Esophagus (tissue), 2 donors: ENCODE results near the gene GBP4. TPM values are rescaled to one million over a fixed set of nuclear protein-coding genes. Genes with fewer than 3 reads are reported as not detected.
"Not testable (repeated sequence)": the region's sequence is repeated elsewhere in the genome, so short reads cannot be mapped to it uniquely, and the experiment has no call there.

Source experiments
- H3K27ac ChIP-seq, 2 donors: one replicate each; pipeline ENCODE4 v1.5.1; 2013; ENCODE audit warnings: low read depth in 2 of 2, mild to moderate bottlenecking in 2 of 2, inconsistent platforms in 1 of 2, low read length in 1 of 2, moderate library complexity in 1 of 2
- H3K27me3 ChIP-seq, 2 donors: one replicate each; pipeline ENCODE4 v1.6.1; 2013; ENCODE audit warnings: low read length in 2 of 2, control low read depth in 1 of 2, mild to moderate bottlenecking in 1 of 2; ENCODE audit not compliant: insufficient read depth in 2 of 2, control insufficient read depth in 1 of 2
- H3K36me3 ChIP-seq, 2 donors: one replicate each; pipeline ENCODE4 v1.6.1; 2013; ENCODE audit warnings: low read length in 1 of 2; ENCODE audit not compliant: control insufficient read depth in 2 of 2, insufficient read depth in 2 of 2
- H3K4me1 ChIP-seq, 2 donors: one replicate each; pipeline ENCODE4 v1.6.1; 2013; ENCODE audit warnings: low read length in 1 of 2; ENCODE audit not compliant: control insufficient read depth in 2 of 2, insufficient read depth in 2 of 2
- H3K4me3 ChIP-seq, 2 donors: one replicate each; pipeline ENCODE4 v1.5.1; 2013; ENCODE audit warnings: low read length in 2 of 2, mild to moderate bottlenecking in 2 of 2, low read depth in 1 of 2, moderate library complexity in 1 of 2
- H3K9me3 ChIP-seq, 2 donors: one replicate each; pipeline ENCODE4 v1.6.1; 2013; ENCODE audit warnings: mild to moderate bottlenecking in 2 of 2, low read depth in 1 of 2, low read length in 1 of 2, moderate library complexity in 1 of 2; ENCODE audit not compliant: control insufficient read depth in 2 of 2, insufficient read depth in 1 of 2
- WGBS, 2 donors: extraction: QIAGEN DNeasy Blood & Tissue Kit; methylation state at CpG; one replicate each; pipeline ENCODE4 v1.1.7; 2013; 5-methylcytosine and 5-hydroxymethylcytosine counted together
- polyA plus RNA-seq, 2 donors: library from polyadenylated mRNA; stranded (reverse); fragments of 200-250 nt; gene quantifications; one replicate each; pipeline ENCODE4 v1.2.3, GENCODE V29; 2013
- donor health status: healthy with polysubstance abuse.
- donor health status: Bipolar disorder and iron deficiency.

The GBP4 gene, protein sequence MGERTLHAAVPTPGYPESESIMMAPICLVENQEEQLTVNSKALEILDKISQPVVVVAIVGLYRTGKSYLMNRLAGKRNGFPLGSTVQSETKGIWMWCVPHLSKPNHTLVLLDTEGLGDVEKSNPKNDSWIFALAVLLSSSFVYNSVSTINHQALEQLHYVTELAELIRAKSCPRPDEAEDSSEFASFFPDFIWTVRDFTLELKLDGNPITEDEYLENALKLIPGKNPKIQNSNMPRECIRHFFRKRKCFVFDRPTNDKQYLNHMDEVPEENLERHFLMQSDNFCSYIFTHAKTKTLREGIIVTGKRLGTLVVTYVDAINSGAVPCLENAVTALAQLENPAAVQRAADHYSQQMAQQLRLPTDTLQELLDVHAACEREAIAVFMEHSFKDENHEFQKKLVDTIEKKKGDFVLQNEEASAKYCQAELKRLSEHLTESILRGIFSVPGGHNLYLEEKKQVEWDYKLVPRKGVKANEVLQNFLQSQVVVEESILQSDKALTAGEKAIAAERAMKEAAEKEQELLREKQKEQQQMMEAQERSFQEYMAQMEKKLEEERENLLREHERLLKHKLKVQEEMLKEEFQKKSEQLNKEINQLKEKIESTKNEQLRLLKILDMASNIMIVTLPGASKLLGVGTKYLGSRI
- polyA plus RNA-seq: 1 to 10 TPM; 3.5 to 3.9 TPM

DNA sequence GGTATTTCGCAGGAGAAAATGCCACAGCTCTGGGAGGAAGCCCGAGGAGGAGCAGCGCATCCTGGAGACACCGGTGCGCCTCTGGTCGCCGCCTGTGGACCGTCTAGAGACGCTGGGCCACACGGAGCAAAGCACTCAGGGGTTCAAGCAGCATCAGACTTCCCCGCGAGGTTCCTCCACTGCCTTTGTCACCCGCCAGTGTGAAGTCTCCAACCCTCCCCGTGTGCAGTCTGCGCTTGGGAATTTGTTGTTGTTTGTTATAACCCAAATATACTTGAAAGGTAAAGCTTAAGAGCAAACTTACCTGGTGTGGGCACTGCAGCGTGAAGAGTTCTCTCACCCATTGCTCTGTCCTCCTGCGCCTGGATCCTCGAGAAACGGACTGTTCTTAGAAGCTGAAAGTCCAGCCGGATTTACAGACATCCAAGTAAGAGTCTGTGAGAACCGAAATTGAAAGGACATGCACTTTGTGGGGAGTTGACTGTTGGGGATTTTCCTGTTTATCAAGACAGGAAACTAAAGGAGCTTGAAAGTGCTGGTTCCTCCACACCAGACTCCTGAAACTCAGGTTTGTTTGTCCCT lies at the start of gene GBP4:
GBP4 (minus strand) TSS at position 452 of the 582 bp plus-strand sequence; CDS start at position 344, 108 bp downstream.
- no peaks in the 10 kb centered on the region for H3K27me3 ChIP-seq
- H3K9me3 ChIP-seq: no peaks in the 10 kb centered on the region
- no peaks in the 10 kb centered on the region for H3K36me3 ChIP-seq
- peak within 1 kb of the TSS; percentile 71 to 72 for H3K27ac ChIP-seq
- peak within 1 kb of the TSS; percentile 62 to 65 for H3K4me3 ChIP-seq
- WGBS, 2 donors: 13 to 15% methylated on average over 21 of the region's 21 CpGs
- H3K4me1 ChIP-seq: no peaks in the 10 kb centered on the region

DNA sequence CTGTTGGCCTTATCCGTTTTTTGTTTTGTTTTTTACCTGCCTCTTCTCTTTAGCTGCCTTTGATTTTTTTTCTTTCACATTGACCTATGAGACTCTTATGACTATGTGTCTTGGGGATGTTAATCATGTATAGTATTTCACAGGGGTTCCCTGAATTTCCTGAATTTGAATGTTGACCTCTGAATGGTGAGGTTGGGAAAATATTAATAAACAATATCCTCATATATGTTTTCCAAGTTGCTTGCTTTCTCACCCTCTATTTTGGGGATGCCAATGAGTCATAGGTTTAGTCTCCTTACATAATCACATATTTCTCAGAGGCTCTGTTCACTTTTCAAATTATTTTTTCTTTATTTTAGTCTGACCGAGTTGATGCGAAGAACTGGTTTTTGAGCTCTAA lies 44.3 kb upstream of the GBP4 start:
- H3K4me1 ChIP-seq: no peaks in the 10 kb centered on the region
- H3K27me3 ChIP-seq: no peaks in the 10 kb centered on the region
- no peak overlapping the region for H3K4me3 ChIP-seq
- WGBS, 2 donors: 88 to 91% methylated on average over 3 of the region's 3 CpGs
- no peaks in the 10 kb centered on the region for H3K36me3 ChIP-seq
- H3K9me3 ChIP-seq: no peaks in the 10 kb centered on the region
- H3K27ac ChIP-seq: no peak overlapping the region

DNA sequence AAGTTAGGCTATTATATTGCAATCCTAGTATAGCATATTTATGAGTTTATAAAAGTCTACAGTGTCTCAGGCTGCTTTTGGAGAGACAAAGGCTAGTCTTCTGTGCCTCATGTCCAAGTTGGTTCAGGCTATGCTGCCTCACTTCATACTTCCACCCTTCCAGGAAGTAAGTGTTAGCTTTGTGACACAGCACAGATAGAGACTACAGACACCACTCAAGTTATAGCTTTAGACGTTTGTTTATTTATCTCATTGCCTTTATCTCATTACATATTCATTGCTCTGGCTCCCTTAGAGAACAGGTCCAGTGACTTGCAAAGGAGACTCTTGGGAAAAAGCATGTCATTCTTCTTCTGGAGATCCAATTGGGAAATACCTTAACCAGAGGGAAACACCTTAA lies 22.6 kb upstream of the GBP4 start:
- WGBS, 2 donors: 29 to 55% methylated on average over 1 of the region's 1 CpG
- no peak overlapping the region for H3K4me3 ChIP-seq
- H3K27ac ChIP-seq: no peak overlapping the region
- H3K4me1 ChIP-seq: no peaks in the 10 kb centered on the region
- H3K27me3 ChIP-seq: no peaks in the 10 kb centered on the region
- no peaks in the 10 kb centered on the region for H3K36me3 ChIP-seq
- H3K9me3 ChIP-seq: no peaks in the 10 kb centered on the region

DNA sequence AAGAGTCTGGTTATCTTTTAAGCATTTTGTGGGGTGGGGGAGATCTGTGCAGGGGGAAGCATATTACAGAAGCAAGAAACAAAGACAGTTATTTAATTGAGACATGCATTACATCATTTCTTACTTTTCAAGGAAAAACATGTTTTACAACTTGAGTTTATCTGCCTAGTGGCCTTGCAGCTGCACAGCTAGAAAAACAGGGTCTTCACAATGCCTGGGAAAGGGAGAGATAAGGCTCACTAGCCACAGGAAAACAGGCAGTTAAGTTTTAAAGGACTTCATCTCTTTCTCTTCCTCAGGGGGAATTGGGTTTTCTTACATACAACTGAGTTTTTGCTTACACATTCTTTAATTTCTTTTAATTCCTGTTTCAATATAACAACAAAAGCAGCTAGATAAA lies 21.1 kb upstream of the GBP4 start:
- not testable (repeated sequence) for H3K4me3 ChIP-seq, H3K27ac ChIP-seq, H3K4me1 ChIP-seq, H3K9me3 ChIP-seq, H3K27me3 ChIP-seq, H3K36me3 ChIP-seq

DNA sequence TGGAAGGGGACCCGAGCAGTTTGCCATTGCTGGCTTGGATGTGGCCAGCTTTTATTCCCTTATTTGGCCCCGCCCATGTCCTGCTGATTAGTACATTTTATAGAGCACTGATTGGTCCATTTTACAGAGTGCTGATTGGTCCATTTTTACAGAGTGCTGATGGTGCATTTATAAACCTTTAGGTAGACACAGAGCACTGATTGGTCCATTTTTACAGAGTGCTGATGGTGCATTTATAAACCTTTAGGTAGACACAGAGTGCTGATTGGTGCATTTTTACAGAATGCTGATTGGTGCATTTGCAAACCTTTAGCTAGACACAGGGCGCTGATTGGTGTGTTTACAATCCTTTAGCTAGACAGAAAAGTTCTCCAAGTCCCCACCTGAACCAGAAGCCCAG lies 20.2 kb upstream of the GBP4 start:
- H3K36me3 ChIP-seq, H3K27ac ChIP-seq, H3K4me1 ChIP-seq, H3K27me3 ChIP-seq, H3K4me3 ChIP-seq, H3K9me3 ChIP-seq: not testable (repeated sequence)
- 83 to 86% methylated on average over 3 of the region's 3 CpGs for WGBS, 2 donors

DNA sequence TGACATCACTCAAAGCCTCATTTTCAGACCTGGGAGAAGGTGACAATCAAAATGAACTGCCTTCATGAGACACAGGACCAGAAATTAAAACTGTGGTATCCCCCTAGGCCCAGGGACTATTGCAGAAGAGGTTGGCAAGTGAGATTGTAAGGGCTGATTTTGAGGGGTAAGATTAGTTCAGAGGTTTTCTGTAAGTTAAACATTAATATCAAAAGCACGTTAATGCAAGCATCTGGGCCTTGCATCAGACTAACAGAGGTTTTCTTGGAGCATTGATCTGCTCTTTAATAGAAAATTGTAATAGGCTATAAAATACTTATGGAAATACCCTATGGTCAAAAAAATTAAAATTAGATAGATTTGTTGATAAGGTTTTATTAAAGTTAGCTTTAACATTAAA lies 14.6 kb upstream of the GBP4 start:
- H3K4me3 ChIP-seq: no peak overlapping the region
- 65 to 85% methylated on average over 1 of the region's 1 CpG for WGBS, 2 donors
- no peaks in the 10 kb centered on the region for H3K27me3 ChIP-seq
- H3K27ac ChIP-seq: no peak overlapping the region
- H3K36me3 ChIP-seq: no peaks in the 10 kb centered on the region
- H3K4me1 ChIP-seq: no peaks in the 10 kb centered on the region
- H3K9me3 ChIP-seq: no peaks in the 10 kb centered on the region

DNA sequence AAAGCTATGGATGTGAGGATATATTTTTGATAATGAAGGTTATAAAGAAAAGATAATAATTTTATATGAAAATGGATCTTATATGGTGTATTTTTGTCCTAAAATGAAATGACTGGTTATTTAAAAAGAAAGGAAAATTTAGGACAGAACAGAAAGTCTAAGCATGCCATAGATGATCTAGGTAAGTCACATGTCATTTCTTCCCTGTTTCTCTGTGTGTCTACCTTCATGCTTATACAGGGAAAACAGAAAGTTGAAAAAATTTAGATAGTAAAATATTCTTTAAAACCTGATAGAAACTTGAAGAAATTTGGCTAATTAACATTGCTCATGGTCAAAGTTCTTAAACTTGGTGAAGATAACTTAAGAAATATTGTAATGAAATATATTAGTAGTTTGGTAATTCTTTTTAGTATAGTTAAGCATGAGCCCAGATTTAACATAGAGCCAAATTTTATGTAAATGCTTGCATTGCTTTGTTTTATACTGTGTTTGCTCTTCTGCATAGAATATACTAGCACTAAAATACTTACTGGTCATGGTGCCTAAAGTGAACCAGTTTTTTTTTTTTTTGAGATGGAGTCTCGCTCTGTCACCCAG lies 12.4 kb upstream of the GBP4 start:
- no peaks in the 10 kb centered on the region for H3K9me3 ChIP-seq
- 79 to 93% methylated on average over 1 of the region's 1 CpG for WGBS, 2 donors
- H3K4me1 ChIP-seq: no peaks in the 10 kb centered on the region
- H3K27ac ChIP-seq: no peak overlapping the region
- no peaks in the 10 kb centered on the region for H3K36me3 ChIP-seq
- no peak overlapping the region for H3K4me3 ChIP-seq
- no peaks in the 10 kb centered on the region for H3K27me3 ChIP-seq

DNA sequence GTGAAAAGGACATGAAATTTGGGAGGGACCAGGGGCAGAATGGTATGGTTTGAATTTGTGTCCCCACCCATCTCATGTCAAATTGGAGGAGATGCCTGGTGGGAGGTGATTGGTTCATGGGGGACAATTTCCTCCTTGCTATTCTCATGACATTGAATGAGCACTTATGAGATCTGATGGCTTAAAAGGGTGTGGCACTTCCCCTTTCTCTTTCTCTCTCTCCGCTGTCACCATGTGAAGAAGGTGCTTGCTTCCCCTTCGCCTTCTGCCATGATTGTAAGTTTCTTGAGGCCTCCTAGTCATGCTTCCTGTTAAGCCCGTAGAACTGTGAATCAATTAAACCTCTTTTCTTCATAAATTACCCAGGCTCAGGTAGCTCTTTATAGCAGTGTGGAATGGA lies 7.6 kb upstream of the GBP4 start:
- Histone ChIP-seq H3K36me3 (no peaks in the 10 kb centered on the region), H3K27me3 (no peaks in the 10 kb centered on the region), H3K9me3 (peaks cover 0 to 2% of the 10 kb centered on the region in 2 donors), H3K4me3 (no peak overlapping the region), H3K4me1 (no peaks in the 10 kb centered on the region), H3K27ac (no peak overlapping the region)
- WGBS, 2 donors: 81 to 94% methylated on average over 3 of the region's 3 CpGs

DNA sequence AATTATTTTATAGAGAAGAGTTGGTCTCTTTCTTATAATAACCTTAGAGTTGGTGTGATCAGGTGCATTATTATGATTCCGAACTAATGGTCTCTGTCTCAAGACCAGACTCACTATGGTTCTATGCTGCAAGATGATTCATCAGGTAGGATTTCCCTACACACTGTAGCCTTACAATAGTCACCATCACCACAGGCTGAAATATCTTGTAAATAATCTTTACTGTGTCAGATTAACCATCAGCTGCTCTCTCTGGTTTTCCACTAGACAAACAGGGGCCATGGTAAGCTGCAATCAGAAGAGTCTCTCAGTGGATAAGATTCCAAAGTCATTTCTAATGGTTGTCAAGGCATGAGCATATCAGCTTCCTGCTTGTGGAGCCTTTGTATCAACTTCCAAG lies 4.4 kb upstream of the GBP4 start:
- WGBS, 2 donors: 96 to 100% methylated on average over 1 of the region's 1 CpG
- H3K9me3 ChIP-seq: peaks cover 0 to 2% of the 10 kb centered on the region in 2 donors
- H3K4me1 ChIP-seq: no peaks in the 10 kb centered on the region
- H3K36me3 ChIP-seq: no peaks in the 10 kb centered on the region
- no peak overlapping the region for H3K27ac ChIP-seq
- no peaks in the 10 kb centered on the region for H3K27me3 ChIP-seq
- H3K4me3 ChIP-seq: no peak overlapping the region
